Type B pancreatic cell (in vitro differentiated cells): ENCODE results near the gene ZNF462. TPM values are rescaled to one million over a fixed set of nuclear protein-coding genes. Genes with fewer than 3 reads are reported as not detected.

Experiments used
- DNase-seq: peaks from one replicate; pipeline ENCODE4 v3.0.0; 2021; ENCODE audit warnings: mixed read lengths; ENCODE audit not compliant: unreplicated experiment; ENCODE audit errors: extremely low spot score
- H3K27ac Mint-ChIP-seq: 2 replicates; pipeline ENCODE4 v1.8.0; 2021; ENCODE audit warnings: mild to moderate bottlenecking, mixed read lengths
- H3K27me3 Mint-ChIP-seq: 2 replicates; pipeline ENCODE4 v1.8.0; 2021; ENCODE audit warnings: mixed read lengths
- H3K36me3 Mint-ChIP-seq: 2 replicates; pipeline ENCODE4 v1.8.0; 2021; ENCODE audit warnings: mixed read lengths
- H3K4me1 Mint-ChIP-seq: one replicate; pipeline ENCODE4 v1.8.0; 2021; ENCODE audit warnings: mixed read lengths; ENCODE audit not compliant: unreplicated experiment
- H3K4me3 Mint-ChIP-seq: 2 replicates; pipeline ENCODE4 v1.8.0; 2021; ENCODE audit warnings: mild to moderate bottlenecking, mixed read lengths
- H3K9me3 Mint-ChIP-seq: 2 replicates; pipeline ENCODE4 v1.8.0; 2021; ENCODE audit warnings: mixed read lengths
- CTCF ChIP-seq: fragments of 200-600 bp; sonication (generic); conservative IDR thresholded peaks from 2 replicates; pipeline ENCODE4 v1.5.0; 2021; ENCODE audit warnings: antibody characterized with exemption, mild to moderate bottlenecking
- long read RNA-seq: library from polyadenylated mRNA; unstranded; transcript quantifications from one replicate; pipeline ENCODE4 v2.0.0, GENCODE V29; 2020
- total RNA-seq: library from RNA; stranded (reverse); gene quantifications from 2 replicates; pipeline ENCODE4 v1.2.1, GENCODE V29; 2021; ENCODE audit warnings: low replicate concordance

The ZNF462 gene
- total RNA-seq = 124 and 129 TPM in 2 replicates
- long read RNA-seq, full-length matches to known transcripts = 4 of 44 reads
- long read RNA-seq, partial matches to known transcripts = 28 of 44 reads
- long read RNA-seq, other reads (novel, unspliced or antisense) = 12 of 44 reads

GRCh38 chr9:106862821-106863720, at the start of gene ZNF462:
TSS of gene ZNF462 (plus strand) at chr9:106863166. CDS start at chr9:106923384, 60,218 bp downstream.
- Mint-ChIP-seq H3K4me1 (peaks cover 30% of the 10 kb centered on the region), H3K9me3 (no peaks in the 10 kb centered on the region), H3K27me3 (peaks cover 20% of the 10 kb centered on the region), H3K27ac (peak within 1 kb of the TSS; percentile 91), H3K36me3 (peaks cover 27% of the 10 kb centered on the region), H3K4me3 (peak within 1 kb of the TSS; percentile 95)
- peak; percentile 13 for TF ChIP-seq CTCF
- peak; percentile 73 for DNase-seq

- peaks cover 5% of the 10 kb centered on the region for H3K4me1 Mint-ChIP-seq
- DNase-seq = no peak
- no peaks in the 10 kb centered on the region for H3K36me3 Mint-ChIP-seq
- no peak overlapping the region for H3K27ac Mint-ChIP-seq
- H3K4me3 Mint-ChIP-seq = no peak overlapping the region
- no peak for TF ChIP-seq CTCF
- no peaks in the 10 kb centered on the region for H3K27me3 Mint-ChIP-seq
- no peaks in the 10 kb centered on the region for H3K9me3 Mint-ChIP-seq
Observed at GRCh38 chr9:106816524-106816923, 46.4 kb upstream of the ZNF462 start.

GRCh38 chr9:106818034-106818433, 44.9 kb upstream of the ZNF462 start:
- H3K9me3 Mint-ChIP-seq = no peaks in the 10 kb centered on the region
- no peak for TF ChIP-seq CTCF
- H3K4me3 Mint-ChIP-seq = no peak overlapping the region
- no peaks in the 10 kb centered on the region for H3K27me3 Mint-ChIP-seq
- no peaks in the 10 kb centered on the region for H3K36me3 Mint-ChIP-seq
- no peak for DNase-seq
- H3K27ac Mint-ChIP-seq = no peak overlapping the region
- peaks cover 5% of the 10 kb centered on the region for H3K4me1 Mint-ChIP-seq

- Mint-ChIP-seq H3K4me3 (no peak overlapping the region), H3K36me3 (no peaks in the 10 kb centered on the region), H3K9me3 (no peaks in the 10 kb centered on the region), H3K27ac (no peak overlapping the region), H3K27me3 (no peaks in the 10 kb centered on the region), H3K4me1 (peaks cover 5% of the 10 kb centered on the region)
- no peak for DNase-seq
- no peak for TF ChIP-seq CTCF
Observed at GRCh38 chr9:106820866-106821265, 42.1 kb upstream of the ZNF462 start.

GRCh38 chr9:106828070-106828469, 34.9 kb upstream of the ZNF462 start:
- no peaks in the 10 kb centered on the region for H3K27me3 Mint-ChIP-seq
- H3K4me1 Mint-ChIP-seq = peaks cover 8% of the 10 kb centered on the region
- H3K27ac Mint-ChIP-seq = no peak overlapping the region
- no peaks in the 10 kb centered on the region for H3K36me3 Mint-ChIP-seq
- DNase-seq = no peak
- TF ChIP-seq CTCF = no peak
- no peaks in the 10 kb centered on the region for H3K9me3 Mint-ChIP-seq
- H3K4me3 Mint-ChIP-seq = no peak overlapping the region
